ENCODE results near the gene ABHD16A.
A peak's percentile ranks its signal among the peaks of the same experiment; 100 is the strongest.

ABHD16A gene

DNA sequence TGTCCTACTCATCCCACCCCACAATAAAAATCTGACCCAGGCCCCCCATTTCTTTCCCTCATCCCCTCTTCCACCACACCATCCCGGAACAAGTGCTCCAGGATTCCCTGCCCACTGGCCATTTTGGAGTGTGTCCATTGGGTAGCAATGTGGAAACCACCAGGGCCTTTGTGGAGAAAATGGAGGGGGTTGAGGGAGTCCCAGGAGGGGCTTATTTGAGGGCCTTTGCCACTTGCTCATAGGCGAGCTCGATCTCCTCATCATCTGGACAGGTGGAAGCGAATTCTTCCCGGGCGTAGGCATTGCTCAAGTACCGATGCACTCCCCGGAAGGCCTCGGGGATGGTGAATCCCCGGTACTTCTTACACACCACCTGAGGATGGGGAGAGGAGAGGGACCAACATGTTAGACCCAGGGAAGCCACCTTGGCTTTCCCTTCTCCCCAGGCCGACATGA lies 27.5 kb upstream of the ABHD16A start:
- no peak for DNase-seq (ENCODE audit: low read depth)

DNA sequence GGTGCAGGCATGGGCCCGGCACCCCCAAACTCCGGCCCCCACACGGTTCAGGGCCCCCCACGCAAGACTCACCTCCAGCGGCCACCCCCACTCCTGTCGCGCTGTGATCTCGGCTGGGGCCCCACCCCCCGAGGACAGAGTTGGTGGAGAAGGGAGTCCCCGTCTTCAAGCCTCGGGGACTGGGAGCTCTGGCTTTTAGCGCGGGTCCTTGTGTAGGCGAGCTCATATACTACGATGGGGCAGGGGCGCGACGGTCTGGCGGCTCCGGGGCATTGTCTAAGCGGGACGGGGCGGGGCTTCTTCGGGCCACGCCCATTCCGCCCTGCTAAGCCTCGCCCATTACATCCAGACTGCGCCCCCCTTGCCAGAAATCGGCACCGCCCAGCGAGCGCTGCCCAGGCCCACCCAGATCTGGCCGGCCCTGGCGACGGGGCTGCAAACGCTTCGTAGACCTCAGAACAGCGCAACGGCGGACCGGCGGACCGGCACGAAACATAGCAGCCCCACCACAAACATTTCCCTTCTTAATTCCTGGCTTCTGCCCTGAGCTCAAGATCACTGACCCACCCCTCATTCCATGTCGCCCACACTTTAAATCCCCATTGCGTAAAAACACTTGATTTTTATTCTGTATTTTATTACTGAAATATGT lies 27.0 kb upstream of the ABHD16A start:
- peak; percentile 50 for DNase-seq (ENCODE audit: low read depth)

DNA sequence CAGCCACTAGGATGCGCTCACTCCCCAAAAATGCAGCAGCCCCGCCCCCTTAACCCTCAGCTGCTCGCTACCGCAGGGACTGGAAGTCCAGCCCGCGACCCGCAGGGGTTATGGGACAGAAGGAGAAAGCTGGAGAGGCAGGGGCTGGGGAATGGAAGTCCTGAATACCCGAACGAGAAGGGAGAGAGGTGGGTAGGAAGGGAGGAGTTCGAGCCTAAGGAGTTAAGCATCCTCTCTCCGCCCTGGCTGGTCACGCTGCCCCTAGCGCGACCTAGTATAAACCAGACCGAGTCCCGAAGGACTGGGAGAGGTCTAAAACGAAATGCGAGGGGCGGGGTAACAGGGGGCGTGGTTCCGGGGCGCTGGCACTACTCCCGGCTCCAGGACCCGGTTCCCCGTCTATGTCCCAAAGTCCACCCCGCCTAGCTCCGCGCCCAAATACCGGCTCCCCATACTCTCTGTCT lies 26.4 kb upstream of the ABHD16A start:
- peak; percentile 73 for DNase-seq (ENCODE audit: low read depth)

DNA sequence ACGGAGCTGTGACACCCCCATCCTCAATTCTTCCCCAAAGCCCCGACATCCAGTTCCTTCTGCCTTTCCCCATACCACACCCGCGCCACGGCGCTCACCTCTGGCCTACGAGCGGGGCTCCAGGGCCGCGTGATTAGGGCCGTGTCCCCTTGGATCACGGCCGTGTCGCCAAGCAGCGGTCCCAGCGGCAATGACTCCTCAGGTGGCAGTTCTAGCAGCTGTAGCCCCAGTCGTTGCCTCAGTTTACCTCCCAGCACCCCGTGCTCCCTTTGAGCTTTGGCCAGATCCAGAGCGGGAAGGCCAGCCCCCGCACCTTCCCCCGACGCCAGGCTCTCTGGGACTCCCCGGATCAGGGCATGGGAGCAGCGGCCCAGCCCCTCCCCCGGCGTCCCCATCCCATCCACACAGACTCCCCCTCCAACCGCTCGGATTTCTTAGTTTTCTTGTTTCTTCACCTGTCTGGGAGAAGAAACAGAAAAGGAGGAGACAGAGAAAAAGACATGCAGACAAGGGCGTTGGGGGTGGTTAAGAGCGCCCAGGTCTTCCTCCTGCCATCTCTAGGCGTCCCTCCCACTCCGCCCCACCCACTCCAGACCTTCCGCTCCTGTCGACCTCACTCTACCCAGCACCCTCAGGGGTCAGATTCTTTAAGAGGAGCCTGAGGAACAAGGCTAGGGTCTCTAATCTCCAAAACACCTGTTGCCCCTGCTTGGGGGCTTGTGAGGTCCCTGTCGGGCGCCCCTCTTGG lies 25.8 kb upstream of the ABHD16A start, which contains the start of gene DDAH2:
Gene DDAH2 (minus strand): TSS at position 533 of the 748 bp plus-strand sequence. CDS start 138 bp downstream, at position 395.
- DNase-seq (ENCODE audit: low read depth), result no peak

DNA sequence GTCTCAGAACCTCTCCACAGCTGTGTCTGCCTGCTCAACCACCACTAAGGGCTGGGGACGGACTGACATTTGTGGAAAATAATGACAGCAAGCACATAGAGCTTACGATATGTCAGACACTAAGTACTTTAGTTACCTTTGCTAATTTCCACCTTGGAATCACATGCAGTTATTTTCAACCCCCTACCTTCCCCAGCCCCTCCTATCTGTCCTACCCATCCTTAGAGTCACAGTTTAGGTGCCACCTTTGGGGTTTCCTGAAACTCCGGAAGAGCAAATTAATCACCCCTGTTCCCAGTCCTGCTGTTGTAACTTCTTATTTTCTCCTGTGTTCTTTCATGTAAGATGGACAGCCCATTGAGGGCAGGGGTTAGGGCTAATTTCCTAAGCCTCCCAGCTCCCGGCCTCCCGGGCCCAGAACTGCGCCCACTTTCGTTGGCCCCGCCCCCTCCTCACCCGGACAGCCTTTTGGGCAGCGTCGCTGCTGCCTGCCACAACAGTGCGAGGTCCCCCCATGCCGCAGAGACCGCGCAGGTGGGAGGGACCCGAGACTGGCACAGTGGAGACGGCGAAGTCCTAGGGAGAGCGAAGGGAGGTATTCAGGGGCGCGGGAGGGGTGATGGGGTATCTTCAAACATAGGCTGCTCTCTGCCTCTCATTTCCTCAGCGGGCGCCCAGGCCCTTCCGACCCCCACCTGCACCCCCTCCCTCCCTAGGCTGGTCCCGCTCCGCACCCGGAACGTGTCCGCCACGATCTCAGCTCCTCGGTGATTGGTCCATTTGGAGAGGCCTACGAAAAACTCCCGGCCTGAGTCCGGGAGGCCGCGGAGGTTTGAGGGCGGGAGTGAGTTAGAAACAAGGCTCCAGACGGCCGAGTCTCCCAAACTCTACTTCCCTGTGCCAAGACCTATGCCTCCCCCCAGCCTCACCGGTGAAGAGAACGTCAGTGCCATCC lies 24.9 kb upstream of the ABHD16A start:
- DNase-seq (ENCODE audit: low read depth), result no peak

DNA sequence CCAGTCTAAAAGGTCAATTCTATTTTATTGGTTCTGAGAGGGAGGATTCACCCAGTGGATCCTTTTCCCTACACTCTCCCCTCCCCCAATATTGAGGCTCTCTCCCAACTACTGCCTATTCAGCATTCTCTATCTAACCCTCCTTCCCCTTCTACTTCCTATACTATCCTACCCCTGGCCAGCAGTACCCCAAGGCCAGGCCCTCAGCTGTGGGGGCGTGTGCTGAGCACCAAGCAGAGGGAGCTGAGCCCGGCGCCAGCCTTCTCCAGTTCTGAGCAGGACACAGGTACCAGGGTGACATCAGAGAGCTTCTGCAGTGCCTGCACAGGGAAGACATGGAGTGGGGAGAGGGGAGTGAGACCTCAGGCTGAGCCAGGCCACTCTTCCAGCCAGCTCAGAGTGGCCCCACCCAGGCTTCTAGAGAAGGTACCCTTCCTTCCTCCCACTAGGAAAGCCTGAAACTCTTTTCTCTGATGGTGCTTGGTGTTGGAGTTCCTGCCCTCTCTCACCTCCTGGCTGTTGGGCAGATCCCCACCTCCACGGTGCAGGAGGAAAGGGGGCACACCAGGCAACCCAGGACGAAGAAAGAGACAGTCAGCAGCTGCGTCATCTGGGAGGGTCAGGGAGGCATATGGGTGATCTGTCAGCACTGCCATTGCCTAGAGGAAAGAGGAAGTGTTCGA lies 24.1 kb upstream of the ABHD16A start:
- no peak for DNase-seq (ENCODE audit: low read depth)

DNA sequence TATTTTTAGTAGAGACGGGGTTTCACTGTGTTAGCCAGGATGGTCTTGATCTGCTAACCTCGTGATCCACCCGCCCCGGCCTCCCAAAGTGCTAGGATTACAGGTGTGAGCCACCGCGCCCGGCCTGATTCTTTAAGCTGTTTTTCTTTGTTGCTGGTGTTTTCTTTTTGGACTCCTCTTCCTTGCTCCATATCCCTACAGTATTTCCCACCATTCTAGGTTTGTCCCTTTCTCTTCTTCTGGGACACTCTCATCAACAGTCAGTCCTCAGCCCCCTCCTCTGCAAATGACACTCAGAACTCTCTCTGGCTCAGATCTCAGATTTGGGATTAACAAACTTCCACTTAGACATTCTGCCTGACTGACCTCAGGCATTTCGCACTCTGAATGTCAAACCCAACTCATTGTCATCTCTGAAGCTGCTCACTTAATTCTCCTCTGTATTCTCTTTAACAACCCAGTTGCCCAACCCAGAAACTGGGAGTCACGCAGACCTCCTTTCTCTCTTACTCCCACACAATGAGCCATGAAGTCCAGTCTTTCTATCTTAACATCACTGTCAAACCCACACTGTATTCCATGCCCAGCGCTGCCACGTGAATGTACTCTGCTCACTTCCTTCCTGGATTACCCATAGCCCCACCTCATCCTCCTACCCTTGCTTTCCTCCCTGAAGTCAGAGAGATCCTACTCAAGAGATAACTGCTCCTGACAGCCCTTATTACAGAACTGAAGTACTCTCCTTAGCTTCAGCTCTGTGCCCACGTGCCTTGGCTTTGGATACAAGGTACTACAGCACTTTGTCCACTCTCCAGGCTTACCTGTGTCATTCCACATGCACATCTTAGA lies 22.6 kb upstream of the ABHD16A start:
- no peak for DNase-seq (ENCODE audit: low read depth)

DNA sequence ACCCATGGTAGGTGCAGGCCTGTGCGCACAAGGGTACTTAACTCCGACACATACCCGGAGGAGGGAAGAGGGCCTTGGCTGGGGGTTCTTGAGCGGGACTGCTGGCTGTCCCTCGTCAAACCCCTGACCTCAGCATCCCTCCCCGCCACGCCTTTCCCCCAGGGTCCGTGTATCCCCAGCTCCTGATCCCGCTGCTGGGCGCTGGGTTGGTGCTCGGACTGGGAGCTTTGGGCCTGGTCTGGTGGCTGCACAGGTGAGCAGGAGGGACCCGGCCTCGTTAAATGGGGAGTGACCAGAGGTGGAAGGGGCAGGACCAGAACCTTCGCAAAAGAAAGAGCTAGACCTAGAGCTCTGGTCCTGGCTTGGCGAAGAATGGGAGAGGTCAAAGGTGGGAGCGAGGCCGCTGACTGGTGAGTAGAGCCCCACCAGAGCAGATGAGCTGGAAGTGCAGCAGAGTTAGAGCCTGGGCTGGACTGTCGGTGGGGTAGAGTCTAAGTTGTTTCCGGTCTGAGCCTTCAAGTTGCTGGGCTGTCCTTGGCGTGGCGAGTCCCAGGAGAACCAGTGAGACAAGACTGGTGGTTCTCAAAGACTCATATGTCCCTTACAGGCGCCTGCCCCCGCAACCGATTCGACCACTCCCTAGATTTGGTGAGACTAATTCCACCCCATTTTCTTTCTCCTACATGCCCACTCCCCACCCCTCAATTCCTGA lies 21.0 kb upstream of the ABHD16A start:
- no peak for DNase-seq (ENCODE audit: low read depth)

DNA sequence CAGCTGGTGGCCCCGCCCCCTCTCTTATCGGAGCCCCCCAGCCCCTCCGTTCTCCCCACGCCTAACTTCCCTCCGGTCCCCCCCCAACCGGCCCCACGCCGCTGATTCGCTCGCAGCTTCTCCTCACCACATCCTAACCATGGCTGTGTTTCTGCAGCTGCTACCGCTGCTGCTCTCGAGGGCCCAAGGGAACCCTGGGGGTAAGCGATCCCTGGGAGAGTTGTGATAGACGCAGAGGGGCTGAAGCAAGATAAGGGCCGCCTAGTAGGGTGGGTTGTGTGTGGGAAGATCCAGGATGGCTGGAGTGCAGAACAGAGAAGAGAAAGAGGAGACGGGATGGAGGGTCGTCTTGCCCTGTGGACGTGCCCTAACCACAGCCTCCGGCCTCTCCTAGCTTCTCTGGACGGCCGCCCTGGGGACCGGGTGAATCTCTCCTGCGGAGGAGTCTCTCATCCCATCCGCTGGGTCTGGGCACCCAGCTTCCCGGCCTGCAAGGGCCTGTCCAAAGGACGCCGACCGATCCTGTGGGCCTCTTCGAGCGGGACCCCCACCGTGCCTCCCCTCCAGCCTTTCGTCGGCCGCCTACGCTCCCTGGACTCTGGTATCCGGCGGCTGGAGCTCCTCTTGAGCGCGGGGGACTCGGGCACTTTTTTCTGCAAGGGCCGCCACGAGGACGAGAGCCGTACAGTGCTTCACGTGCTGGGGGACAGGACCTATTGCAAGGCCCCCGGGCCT lies 20.3 kb upstream of the ABHD16A start, which contains the start of gene MPIG6B:
Gene MPIG6B (plus strand): TSS at position 129 of the 735 bp plus-strand sequence. CDS start 11 bp downstream, at position 140.
- DNase-seq (ENCODE audit: low read depth), result no peak

DNA sequence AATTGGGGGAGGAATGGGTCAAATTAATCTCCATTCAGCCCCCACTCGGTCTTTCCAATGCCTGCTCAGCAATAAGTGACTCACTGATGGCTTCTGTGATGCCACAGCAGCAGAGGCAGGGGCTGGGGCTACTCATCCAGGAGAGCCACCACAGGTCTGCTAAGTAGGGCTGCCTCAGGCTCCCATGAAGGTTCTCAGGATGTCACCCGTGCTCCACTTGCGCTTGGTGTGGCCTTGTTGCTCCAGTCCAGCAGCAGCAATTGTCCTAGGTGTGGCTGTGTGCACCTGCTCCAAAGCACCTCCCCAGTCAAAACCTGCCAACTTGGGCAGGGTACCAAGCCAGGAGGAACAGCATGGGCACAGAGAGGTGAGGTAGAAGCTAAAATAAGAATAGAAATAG lies 19.0 kb upstream of the ABHD16A start:
- no peak for DNase-seq (ENCODE audit: low read depth)

DNA sequence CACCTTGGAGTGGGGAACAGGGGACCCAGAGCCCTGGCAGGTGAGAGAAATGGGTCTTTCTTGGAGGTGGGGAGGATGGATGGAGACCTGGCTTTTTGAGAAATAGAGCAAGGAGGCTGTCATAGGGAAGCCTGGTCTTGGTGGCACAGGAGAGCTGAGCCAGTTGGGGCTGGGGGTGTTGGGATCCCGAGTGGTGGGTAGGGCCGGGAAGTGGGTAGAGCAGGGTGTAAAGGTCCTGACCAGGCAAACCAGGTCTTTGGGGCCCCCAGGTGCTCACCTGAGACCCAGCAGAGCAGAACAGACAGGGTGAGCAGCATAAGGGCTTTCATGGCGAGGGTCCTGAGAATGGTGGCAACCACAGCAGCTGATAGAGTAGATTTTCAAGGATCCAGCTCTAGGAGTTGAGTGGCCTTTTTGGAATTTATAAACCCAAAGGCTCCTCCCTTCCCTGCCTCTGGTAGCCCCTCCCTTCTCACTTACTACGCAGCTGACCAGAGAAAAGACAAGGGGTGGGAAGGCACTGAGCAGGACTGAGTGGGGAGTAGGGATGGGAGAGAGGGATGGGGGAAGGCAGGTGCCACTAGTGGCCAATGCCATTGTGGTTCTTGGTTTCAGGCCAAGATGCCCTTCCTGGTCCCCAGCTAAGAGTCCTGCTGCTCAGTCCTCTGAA lies 18.4 kb upstream of the ABHD16A start, which contains the start of gene LY6G6C:
Gene LY6G6C (minus strand): TSS at position 396 of the 670 bp plus-strand sequence. CDS start 67 bp downstream, at position 329.
- DNase-seq (ENCODE audit: low read depth), result no peak

DNA sequence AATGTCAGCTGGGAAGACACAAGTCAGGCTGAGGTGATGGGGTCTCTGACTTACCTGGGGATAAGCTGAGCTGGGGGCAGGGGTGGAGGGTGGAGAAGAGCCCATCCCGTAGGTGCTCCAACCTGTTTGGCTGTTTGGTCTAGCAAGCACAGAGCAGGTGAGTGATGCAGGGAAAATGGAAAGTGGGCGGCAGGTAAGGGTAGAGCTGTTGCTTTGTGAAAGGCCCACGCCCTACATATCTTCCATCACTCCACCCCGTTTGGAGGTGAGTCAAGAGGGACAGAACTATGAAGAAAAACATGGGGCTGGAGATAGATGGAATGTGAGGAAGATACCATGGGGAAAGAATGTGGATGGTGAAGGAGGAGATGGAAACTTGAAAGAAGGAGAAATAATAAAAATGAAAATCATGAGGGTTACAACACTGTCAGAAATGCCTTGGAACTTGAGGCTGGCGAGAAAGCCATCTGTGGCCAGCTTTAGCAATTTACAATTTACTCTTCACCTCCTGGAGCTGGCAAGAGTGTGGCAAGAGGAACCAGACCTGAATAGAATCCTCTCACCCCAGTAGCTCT lies 17.2 kb upstream of the ABHD16A start:
- DNase-seq (ENCODE audit: low read depth), result no peak

DNA sequence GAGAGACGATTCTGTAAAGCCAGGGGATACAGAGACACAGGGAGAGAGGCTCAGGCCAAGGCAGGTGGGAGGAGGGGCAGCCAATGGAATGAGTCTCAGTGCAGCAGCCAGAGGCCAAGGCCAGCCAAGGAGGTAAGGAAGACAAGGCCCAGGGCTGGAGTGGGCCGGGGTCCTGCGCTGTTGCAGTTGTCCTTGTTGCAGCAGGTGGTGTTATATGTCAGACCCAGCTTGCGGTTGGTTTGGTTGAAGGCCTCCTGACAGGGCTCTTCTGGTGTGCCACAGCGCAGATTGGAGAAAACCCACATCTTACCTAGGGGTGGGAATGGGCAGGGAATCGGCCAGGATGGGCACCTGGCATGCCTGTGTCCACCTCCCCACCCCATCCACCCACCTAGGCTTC lies 15.9 kb upstream of the ABHD16A start:
- DNase-seq (ENCODE audit: low read depth), result no peak

DNA sequence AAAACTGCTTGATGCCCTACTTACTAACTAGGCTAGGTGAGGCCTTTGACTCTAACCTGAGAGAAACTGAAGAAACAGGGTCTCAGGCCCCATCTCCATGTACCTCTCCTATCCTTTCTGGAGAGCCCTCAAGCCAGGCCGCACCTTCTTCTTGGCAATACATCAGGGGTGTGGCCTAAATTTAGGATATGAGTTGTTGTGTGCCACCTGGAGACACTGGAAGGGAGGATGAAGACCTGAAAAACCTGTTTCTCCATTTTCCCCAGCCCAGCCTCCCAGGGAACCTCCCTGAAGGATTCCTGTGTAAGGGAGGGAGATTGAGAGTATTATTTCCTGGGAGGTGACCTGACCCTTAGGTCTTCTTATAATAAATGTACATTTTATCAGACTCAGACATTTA lies 15.1 kb upstream of the ABHD16A start:
- no peak for DNase-seq (ENCODE audit: low read depth)

DNA sequence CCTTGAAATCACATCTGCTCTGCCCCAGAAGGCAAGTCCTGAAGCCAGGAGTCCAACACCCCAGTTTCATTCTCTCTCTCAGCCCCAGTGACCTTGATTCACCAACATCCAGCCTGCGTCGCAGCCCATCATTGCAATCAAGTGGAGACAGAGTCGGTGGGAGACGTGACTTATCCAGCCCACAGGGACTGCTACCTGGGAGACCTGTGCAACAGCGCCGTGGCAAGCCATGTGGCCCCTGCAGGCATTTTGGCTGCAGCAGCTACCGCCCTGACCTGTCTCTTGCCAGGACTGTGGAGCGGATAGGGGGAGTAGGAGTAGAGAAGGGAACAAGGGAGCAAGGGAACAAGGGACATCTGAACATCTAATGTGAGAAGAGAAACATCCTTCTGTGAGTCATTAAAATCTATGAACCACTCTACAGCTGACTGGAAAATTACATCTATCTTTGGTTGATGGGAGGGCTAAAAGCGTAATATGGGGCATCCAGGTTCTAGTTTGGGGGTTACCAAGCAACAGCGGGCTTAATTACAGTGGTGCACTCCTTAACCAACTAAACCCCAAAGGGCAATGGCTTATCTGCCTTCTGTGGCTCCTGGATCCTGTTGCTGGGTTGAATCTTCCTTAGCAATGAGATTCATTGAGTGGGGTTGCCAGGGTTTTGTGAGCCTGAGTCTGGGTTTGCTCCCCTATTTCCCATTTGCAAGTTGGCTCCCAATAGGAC lies 14.5 kb upstream of the ABHD16A start:
- no peak for DNase-seq (ENCODE audit: low read depth)

DNA sequence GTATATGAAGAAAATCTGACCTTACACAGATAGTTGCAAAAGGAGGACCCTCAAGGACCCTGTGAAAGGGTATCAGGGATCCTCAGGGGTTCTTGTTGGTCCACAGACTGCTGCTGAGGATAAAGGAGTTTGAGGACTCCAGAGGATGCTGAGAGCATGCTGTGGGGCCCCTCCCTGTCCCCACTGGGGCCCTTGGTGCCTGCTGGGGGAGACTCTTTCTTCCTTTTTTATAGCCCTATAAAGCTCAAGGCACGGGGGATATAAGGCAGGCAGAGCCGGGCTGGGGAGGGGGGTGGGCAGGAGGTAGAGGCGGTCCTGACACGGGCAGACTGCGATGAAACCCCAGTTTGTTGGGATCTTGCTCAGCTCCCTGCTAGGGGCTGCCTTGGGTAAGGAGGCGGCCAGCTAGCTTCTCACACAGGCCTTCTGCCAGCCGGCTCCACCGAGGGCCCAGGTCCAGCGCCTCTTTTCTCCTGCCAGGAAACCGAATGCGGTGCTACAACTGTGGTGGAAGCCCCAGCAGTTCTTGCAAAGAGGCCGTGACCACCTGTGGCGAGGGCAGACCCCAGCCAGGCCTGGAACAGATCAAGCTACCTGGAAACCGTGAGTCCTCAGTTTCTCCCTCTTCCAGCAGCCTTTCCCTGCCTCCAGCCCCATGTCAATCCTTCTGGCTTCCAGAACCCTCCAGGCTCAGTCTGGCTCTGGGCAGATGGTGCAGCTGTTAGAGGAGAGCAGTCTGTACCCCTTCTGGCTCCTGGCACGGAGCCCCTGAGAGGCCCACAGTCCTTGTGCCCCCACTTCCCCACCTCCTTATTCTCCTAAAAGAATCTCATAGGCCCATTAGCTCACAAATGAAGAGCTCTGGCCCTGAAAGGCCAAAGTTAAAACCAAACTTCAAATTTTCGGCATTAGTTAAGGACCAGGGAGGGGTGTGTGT lies 12.2 kb upstream of the ABHD16A start, which contains the start of gene LY6G6D:
Gene LY6G6D (plus strand): TSS at position 327 of the 937 bp plus-strand sequence. CDS start 8 bp downstream, at position 335.
- no peak for DNase-seq (ENCODE audit: low read depth)
